Mesendoderm (in vitro differentiated cells): ENCODE data around the gene KIF22.

Experiments
- DNase-seq: peaks from one replicate; pipeline ENCODE4 v3.0.0; 2013
- H2AK5ac ChIP-seq: 2 replicates; pipeline ENCODE4 v1.6.1; 2013; ENCODE audit warnings: low read length, inconsistent platforms
- H2BK120ac ChIP-seq: 2 replicates; pipeline ENCODE4 v1.6.1; 2013; ENCODE audit warnings: low read depth, mild to moderate bottlenecking, low read length, moderate library complexity, mixed read lengths
- H2BK15ac ChIP-seq: replicated peaks from 2 replicates; pipeline ENCODE4 v1.6.1; 2013; ENCODE audit warnings: low read depth, mild to moderate bottlenecking, moderate library complexity
- H2BK5ac ChIP-seq: 2 replicates; pipeline ENCODE4 v1.6.1; 2013; ENCODE audit warnings: low read length, inconsistent platforms
- H3K18ac ChIP-seq: 2 replicates; pipeline ENCODE4 v1.6.1; 2013; ENCODE audit warnings: mild to moderate bottlenecking, low read length, mixed read lengths
- H3K23ac ChIP-seq: one replicate; pipeline ENCODE4 v1.6.1; 2013; ENCODE audit warnings: low read length
- H3K27ac ChIP-seq: 2 replicates; pipeline ENCODE4 v1.5.1; 2013; ENCODE audit warnings: low read depth, mild to moderate bottlenecking, inconsistent platforms, low read length, moderate library complexity
- H3K27me3 ChIP-seq: 2 replicates; pipeline ENCODE4 v1.6.1; 2013; ENCODE audit warnings: low read length, control low read depth, mild to moderate bottlenecking, inconsistent platforms; ENCODE audit not compliant: insufficient read depth, poor library complexity
- H3K36me3 ChIP-seq: 2 replicates; pipeline ENCODE4 v1.6.1; 2013; ENCODE audit warnings: low read length, inconsistent platforms; ENCODE audit not compliant: control insufficient read depth, insufficient read depth
- H3K4ac ChIP-seq: one replicate; pipeline ENCODE4 v1.6.1; 2013; ENCODE audit warnings: low read depth, mild to moderate bottlenecking, low read length, moderate library complexity
- H3K4me1 ChIP-seq: 2 replicates; pipeline ENCODE4 v1.6.1; 2013; ENCODE audit warnings: low read depth, low read length, inconsistent platforms; ENCODE audit not compliant: control insufficient read depth
- H3K4me2 ChIP-seq: 2 replicates; pipeline ENCODE4 v1.6.1; 2013; ENCODE audit warnings: low read length
- H3K4me3 ChIP-seq: 2 replicates; pipeline ENCODE4 v1.5.1; 2013; ENCODE audit warnings: mild to moderate bottlenecking, low read length
- H3K56ac ChIP-seq: one replicate; pipeline ENCODE4 v1.6.1; 2013; ENCODE audit warnings: low read length
- H3K79me1 ChIP-seq: 2 replicates; pipeline ENCODE4 v1.6.1; 2013; ENCODE audit warnings: low read length, inconsistent platforms
- H3K79me2 ChIP-seq: 2 replicates; pipeline ENCODE4 v1.6.1; 2013; ENCODE audit warnings: mild to moderate bottlenecking, low read length; ENCODE audit not compliant: control insufficient read depth, insufficient read depth
- H3K9ac ChIP-seq: 2 replicates; pipeline ENCODE4 v1.6.1; 2013; ENCODE audit warnings: low read length, inconsistent platforms
- H4K5ac ChIP-seq: one replicate; pipeline ENCODE4 v1.6.1; 2013; ENCODE audit warnings: low read length
- H4K8ac ChIP-seq: one replicate; pipeline ENCODE4 v1.6.1; 2013; ENCODE audit warnings: low read depth, mild to moderate bottlenecking, control low read depth, low read length, moderate library complexity
- WGBS: extraction: QIAGEN DNeasy Blood & Tissue Kit; methylation state at CpG from one replicate; pipeline ENCODE4 v1.1.7; 2013; ENCODE audit warnings: low lambda C conversion rate, missing lambda C conversion rate; ENCODE audit not compliant: insufficient coverage; ENCODE audit errors: extremely low coverage; 5-methylcytosine and 5-hydroxymethylcytosine counted together

KIF22 gene

DNA sequence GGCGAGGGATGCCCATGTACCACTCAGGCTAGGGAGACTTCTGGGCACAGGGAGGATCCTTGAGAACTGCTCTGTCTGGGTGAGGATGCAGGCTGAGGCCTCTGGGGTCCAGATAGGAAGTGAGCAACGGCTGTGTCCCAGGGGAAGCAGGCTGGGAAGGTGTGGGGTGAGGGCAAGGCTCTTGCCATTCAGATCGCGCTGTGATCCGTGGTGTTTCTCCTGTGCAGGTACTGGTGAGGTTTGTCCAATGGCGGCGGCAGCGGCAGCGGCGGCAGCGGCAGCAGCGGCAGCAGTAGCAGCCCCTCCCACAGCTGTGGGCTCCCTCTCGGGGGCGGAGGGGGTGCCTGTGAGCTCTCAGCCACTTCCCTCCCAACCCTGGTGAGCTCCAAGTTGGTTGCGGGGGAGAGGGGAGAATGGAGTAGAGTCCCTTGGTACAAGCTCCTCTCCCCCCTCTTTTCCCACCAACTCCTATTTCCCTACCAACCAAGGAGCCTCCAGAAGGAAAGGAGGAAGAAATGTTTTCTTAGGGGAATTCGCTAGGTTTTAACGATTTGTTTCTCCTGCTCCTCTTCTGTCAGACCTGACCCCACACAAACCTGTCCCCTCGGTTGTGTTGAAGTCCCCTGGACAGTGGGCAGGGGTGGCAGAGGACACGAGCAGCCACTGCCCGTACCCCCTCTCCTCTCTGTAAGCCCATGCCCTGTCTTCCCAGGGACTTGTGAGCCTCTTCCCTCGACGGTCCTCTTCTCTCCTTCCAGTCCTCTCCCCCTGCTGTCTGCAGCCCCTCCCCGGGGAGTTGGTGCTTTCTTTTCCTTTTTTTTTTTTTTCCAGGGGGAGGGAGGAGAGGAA lies 19.5 kb downstream of the KIF22 start:
- peak overlapping the region; percentile 90 for H3K56ac ChIP-seq
- H2AK5ac ChIP-seq: no peak overlapping the region
- H3K23ac ChIP-seq: no peak overlapping the region
- peak overlapping the region; percentile 63 for H3K4me2 ChIP-seq
- DNase-seq: peak; percentile 65
- no peak overlapping the region for H3K4ac ChIP-seq
- H3K79me2 ChIP-seq: peaks cover 26% of the 10 kb centered on the region
- H3K27me3 ChIP-seq: no peaks in the 10 kb centered on the region
- H4K5ac ChIP-seq: no peak overlapping the region
- WGBS: no CpG with 5 or more reads among the region's 23 CpGs
- H2BK120ac ChIP-seq: no peak overlapping the region
- no peak overlapping the region for H3K18ac ChIP-seq
- H2BK5ac ChIP-seq: no peak overlapping the region
- H3K9ac ChIP-seq: peak overlapping the region; percentile 75
- H4K8ac ChIP-seq: no peak overlapping the region
- no peak overlapping the region for H2BK15ac ChIP-seq
- H3K27ac ChIP-seq: peak overlapping the region; percentile 72
- H3K4me3 ChIP-seq: no peak overlapping the region
- H3K4me1 ChIP-seq: peaks cover 23% of the 10 kb centered on the region
- peaks cover 5% of the 10 kb centered on the region for H3K79me1 ChIP-seq
- H3K36me3 ChIP-seq: peaks cover 6% of the 10 kb centered on the region

DNA sequence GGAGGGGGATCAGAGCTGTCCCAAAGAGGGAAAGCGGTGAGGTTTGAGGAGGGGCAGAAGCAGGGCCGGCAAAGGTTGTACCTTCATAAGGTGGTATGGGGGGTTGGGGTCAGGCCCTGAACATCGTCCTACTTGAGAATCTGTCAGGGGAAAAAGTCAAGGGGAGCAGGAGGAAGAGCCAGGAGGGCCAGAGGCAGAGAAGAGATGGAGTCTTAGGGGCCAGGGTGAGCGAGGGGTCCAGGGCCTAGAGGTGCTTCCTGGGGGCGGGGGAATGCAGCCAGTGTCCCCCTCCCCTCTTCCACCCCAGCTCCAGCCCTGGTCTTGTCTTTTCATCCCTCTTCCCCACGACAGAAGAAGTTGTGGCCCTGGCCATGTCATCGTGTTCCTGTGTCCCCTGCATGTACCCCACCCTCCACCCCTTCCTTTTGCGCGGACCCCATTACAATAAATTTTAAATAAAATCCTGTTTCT lies 20.2 kb downstream of the KIF22 start:
- WGBS: no CpG with 5 or more reads among the region's 9 CpGs
- H3K56ac ChIP-seq: peak overlapping the region; percentile 90
- H2BK15ac ChIP-seq: no peak overlapping the region
- H3K79me2 ChIP-seq: peaks cover 26% of the 10 kb centered on the region
- H3K27ac ChIP-seq: peak overlapping the region; percentile 72
- no peak overlapping the region for H4K5ac ChIP-seq
- H3K9ac ChIP-seq: peak overlapping the region; percentile 75
- no peak overlapping the region for H3K4me3 ChIP-seq
- H3K4me1 ChIP-seq: peaks cover 24% of the 10 kb centered on the region
- H3K18ac ChIP-seq: no peak overlapping the region
- H3K4ac ChIP-seq: no peak overlapping the region
- no peak overlapping the region for H2BK5ac ChIP-seq
- peaks cover 6% of the 10 kb centered on the region for H3K36me3 ChIP-seq
- H3K27me3 ChIP-seq: no peaks in the 10 kb centered on the region
- no peak for DNase-seq
- peak overlapping the region; percentile 76 for H3K23ac ChIP-seq
- peaks cover 5% of the 10 kb centered on the region for H3K79me1 ChIP-seq
- no peak overlapping the region for H2BK120ac ChIP-seq
- no peak overlapping the region for H2AK5ac ChIP-seq
- peak overlapping the region; percentile 63 for H3K4me2 ChIP-seq
- no peak overlapping the region for H4K8ac ChIP-seq

DNA sequence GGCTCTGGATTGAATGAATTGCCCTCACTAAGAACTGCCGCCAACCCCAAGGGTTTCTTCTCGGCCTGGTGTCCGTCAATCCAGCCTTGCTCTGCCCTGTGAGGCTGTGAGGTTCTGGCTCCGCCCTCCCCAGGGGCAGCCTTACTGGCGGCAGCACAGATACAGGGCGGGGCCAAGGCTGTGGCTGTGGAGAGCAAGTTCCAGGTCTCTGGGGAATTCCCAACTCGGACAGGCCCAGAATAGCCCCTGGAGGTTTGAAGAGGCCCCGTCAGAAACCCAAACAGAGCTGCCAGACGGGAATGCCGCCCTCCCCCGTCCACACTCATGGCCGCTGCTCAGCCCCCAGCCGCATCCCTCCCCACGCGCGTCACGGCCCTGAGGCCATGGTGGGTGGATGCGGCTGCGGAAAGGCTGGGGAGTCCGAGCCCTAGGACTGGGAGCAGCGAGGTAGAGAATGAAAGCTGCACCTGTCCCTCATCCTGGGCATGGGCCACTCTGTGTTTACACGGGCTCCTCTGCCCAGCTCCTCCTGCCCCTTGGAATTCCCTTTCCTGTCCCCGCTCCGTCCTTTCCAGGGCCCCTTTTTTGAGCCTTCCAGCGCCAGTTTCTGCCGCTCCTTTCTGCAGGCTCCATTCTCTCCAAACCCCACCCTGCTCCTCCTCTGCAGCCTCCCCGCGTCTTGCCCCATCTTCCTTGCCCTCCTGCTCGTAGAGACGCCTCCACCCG lies 20.8 kb downstream of the KIF22 start:
- peak overlapping the region; percentile 84 for H3K4me2 ChIP-seq
- peaks cover 26% of the 10 kb centered on the region for H3K79me2 ChIP-seq
- H3K36me3 ChIP-seq: peaks cover 6% of the 10 kb centered on the region
- H3K27me3 ChIP-seq: no peaks in the 10 kb centered on the region
- H2BK15ac ChIP-seq: no peak overlapping the region
- peak overlapping the region; percentile 26 for H3K4me3 ChIP-seq
- no peak overlapping the region for H3K18ac ChIP-seq
- no peak overlapping the region for H3K4ac ChIP-seq
- no peak overlapping the region for H2AK5ac ChIP-seq
- no CpG with 5 or more reads among the region's 31 CpGs for WGBS
- H2BK5ac ChIP-seq: peak overlapping the region; percentile 43
- no peak overlapping the region for H4K8ac ChIP-seq
- H3K56ac ChIP-seq: peak overlapping the region; percentile 91
- H3K4me1 ChIP-seq: peaks cover 24% of the 10 kb centered on the region
- DNase-seq: peak; percentile 99
- no peak overlapping the region for H2BK120ac ChIP-seq
- H3K79me1 ChIP-seq: peaks cover 5% of the 10 kb centered on the region
- H4K5ac ChIP-seq: no peak overlapping the region
- no peak overlapping the region for H3K23ac ChIP-seq
- peak overlapping the region; percentile 76 for H3K27ac ChIP-seq
- H3K9ac ChIP-seq: peak overlapping the region; percentile 78

DNA sequence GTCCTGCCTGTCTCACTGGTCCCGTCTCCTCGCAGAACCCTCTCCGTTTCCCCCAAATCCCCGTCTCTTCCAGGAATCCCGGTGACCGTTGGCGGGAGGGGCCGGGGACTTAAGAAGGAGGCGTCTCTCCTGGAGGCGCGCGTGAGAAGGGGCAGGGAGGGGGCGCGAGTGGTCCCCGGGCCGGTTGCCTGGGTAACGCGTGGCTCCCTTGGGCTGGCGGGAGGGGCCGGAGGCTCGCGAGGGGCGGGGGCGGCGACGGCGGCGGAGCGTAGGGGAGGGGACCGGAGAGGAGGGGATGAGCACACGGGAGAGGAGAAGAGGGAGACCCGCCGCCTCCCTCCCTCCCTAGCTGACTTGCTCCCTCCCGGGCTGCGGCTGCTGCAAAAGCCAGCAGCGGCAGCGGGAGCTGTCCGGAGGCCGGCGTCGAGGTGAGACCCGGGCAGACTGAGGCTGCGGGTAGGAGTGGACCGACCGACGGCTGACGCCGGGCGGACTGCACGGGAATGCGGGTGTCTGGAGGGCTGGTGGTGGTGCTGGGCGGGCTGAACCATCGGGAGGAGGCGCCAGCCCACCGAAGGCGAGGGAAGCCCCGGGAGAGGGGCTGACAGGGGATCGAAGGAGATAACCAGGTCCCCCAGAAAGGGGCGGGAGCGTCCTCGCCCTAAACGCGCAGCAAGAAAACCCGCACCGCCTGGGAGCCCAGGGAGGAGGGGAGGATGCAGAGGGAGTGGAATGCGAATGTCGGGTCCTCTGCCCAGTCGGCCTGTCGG lies 21.5 kb downstream of the KIF22 start, which contains the start of gene PRRT2:
Gene PRRT2, plus strand, starts transcription at position 298 of the 770 bp plus-strand sequence. CDS start 862 bp downstream, outside the sequence.
- H2BK15ac ChIP-seq: no peak within 1 kb of the TSS
- H3K27ac ChIP-seq: peak within 1 kb of the TSS; percentile 76
- peaks cover 6% of the 10 kb centered on the region for H3K36me3 ChIP-seq
- no peak within 1 kb of the TSS for H4K5ac ChIP-seq
- H3K56ac ChIP-seq: peak within 1 kb of the TSS; percentile 91
- H3K4me1 ChIP-seq: peaks cover 24% of the 10 kb centered on the region
- H2BK120ac ChIP-seq: no peak within 1 kb of the TSS
- no peak within 1 kb of the TSS for H4K8ac ChIP-seq
- H3K23ac ChIP-seq: peak within 1 kb of the TSS; percentile 69
- H3K18ac ChIP-seq: peak within 1 kb of the TSS; percentile 28
- H3K79me2 ChIP-seq: peaks cover 31% of the 10 kb centered on the region
- peak within 1 kb of the TSS; percentile 88 for H3K9ac ChIP-seq
- peaks cover 5% of the 10 kb centered on the region for H3K79me1 ChIP-seq
- H2BK5ac ChIP-seq: peak within 1 kb of the TSS; percentile 43
- H3K4me2 ChIP-seq: peak within 1 kb of the TSS; percentile 89
- H3K27me3 ChIP-seq: no peaks in the 10 kb centered on the region
- H3K4me3 ChIP-seq: peak within 1 kb of the TSS; percentile 71
- H3K4ac ChIP-seq: no peak within 1 kb of the TSS
- no peak within 1 kb of the TSS for H2AK5ac ChIP-seq
- WGBS: no CpG with 5 or more reads among the region's 69 CpGs
- peak; percentile 76 for DNase-seq

DNA sequence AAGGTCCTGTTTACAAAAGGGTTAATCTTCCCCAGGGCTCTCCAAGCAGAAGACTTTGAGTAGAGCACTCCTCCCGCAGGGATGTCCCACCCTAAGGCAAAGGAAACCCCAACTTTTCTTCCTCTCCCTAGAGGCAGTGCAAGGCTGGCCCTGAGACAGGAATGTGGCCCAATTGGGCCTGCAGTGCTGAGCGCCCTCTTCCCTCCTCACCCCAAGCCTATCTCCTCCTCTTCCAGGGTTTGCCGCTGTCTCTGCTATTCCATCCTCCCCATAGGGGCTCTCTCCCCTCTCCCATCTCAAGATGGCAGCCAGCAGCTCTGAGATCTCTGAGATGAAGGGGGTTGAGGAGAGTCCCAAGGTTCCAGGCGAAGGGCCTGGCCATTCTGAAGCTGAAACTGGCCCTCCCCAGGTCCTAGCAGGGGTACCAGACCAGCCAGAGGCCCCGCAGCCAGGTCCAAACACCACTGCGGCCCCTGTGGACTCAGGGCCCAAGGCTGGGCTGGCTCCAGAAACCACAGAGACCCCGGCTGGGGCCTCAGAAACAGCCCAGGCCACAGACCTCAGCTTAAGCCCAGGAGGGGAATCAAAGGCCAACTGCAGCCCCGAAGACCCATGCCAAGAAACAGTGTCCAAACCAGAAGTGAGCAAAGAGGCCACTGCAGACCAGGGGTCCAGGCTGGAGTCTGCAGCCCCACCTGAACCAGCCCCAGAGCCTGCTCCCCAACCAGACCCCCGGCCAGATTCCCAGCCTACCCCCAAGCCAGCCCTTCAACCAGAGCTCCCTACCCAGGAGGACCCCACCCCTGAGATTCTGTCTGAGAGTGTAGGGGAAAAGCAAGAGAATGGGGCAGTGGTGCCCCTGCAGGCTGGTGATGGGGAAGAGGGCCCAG lies 22.4 kb downstream of the KIF22 start:
- Histone ChIP-seq H3K18ac (no peak overlapping the region), H2BK120ac (no peak overlapping the region), H3K79me2 (peaks cover 23% of the 10 kb centered on the region), H3K27me3 (no peaks in the 10 kb centered on the region), H4K8ac (no peak overlapping the region), H2AK5ac (no peak overlapping the region), H3K4ac (no peak overlapping the region), H3K4me2 (peak overlapping the region; percentile 89), H4K5ac (no peak overlapping the region), H3K4me1 (peaks cover 24% of the 10 kb centered on the region), H3K79me1 (peaks cover 5% of the 10 kb centered on the region), H2BK15ac (no peak overlapping the region), H2BK5ac (no peak overlapping the region), H3K4me3 (peak overlapping the region; percentile 37), H3K56ac (peak overlapping the region; percentile 91), H3K9ac (peak overlapping the region; percentile 88), H3K23ac (no peak overlapping the region), H3K36me3 (peaks cover 6% of the 10 kb centered on the region), H3K27ac (no peak overlapping the region)
- no CpG with 5 or more reads among the region's 9 CpGs for WGBS
- DNase-seq: no peak
